ENCODE results near the gene CCNB2.

CCNB2 gene

GRCh38 chr15:59153466-59153865 lies 48.5 kb downstream of the CCNB2 start:
- DNase-seq (ENCODE audit: low spot score) = no peak
- no peak for TF ChIP-seq CTCF (IDR thresholded peaks at IDR 0.05; ENCODE audit: borderline replicate concordance, control extremely low read depth, extremely low read depth, insufficient read depth, missing control alignments)
- in situ Hi-C loops (cut with MboI; ENCODE audit: low sequenced_read_pairs, unreplicated experiment) = loop anchor here (25.0 kb wide), 1 partner anchor 334 kb away; no protein-coding TSS in a partner anchor

GRCh38 chr15:59154243-59154642 lies 49.3 kb downstream of the CCNB2 start:
- no peak for DNase-seq (ENCODE audit: low spot score)
- in situ Hi-C loops (cut with MboI; ENCODE audit: low sequenced_read_pairs, unreplicated experiment) = loop anchor here (25.0 kb wide), 1 partner anchor 333 kb away; no protein-coding TSS in a partner anchor

GRCh38 chr15:59155431-59155830 lies 50.5 kb downstream of the CCNB2 start:
- no peak for TF ChIP-seq CTCF (IDR thresholded peaks at IDR 0.05; ENCODE audit: borderline replicate concordance, control extremely low read depth, extremely low read depth, insufficient read depth, missing control alignments)
- in situ Hi-C loops (cut with MboI; ENCODE audit: low sequenced_read_pairs, unreplicated experiment) = loop anchor here (25.0 kb wide), 1 partner anchor 332 kb away; no protein-coding TSS in a partner anchor
- no peak for DNase-seq (ENCODE audit: low spot score)

More at GRCh38 chr15:59154243-59154642, 49.3 kb downstream of the CCNB2 start:
- TF ChIP-seq CTCF (IDR thresholded peaks at IDR 0.05; ENCODE audit: borderline replicate concordance, control extremely low read depth, extremely low read depth, insufficient read depth, missing control alignments) = no peak

GRCh38 chr15:59157396-59157795 lies 52.5 kb downstream of the CCNB2 start:
- no peak for TF ChIP-seq CTCF (IDR thresholded peaks at IDR 0.05; ENCODE audit: borderline replicate concordance, control extremely low read depth, extremely low read depth, insufficient read depth, missing control alignments)
- no peak for DNase-seq (ENCODE audit: low spot score)
- in situ Hi-C loops (cut with MboI; ENCODE audit: low sequenced_read_pairs, unreplicated experiment) = loop anchor here (25.0 kb wide), 1 partner anchor 330 kb away; no protein-coding TSS in a partner anchor

GRCh38 chr15:59157840-59158700 lies 53.1 kb downstream of the CCNB2 start:
- no peak for DNase-seq (ENCODE audit: low spot score)
- TF ChIP-seq CTCF (IDR thresholded peaks at IDR 0.05; ENCODE audit: borderline replicate concordance, control extremely low read depth, extremely low read depth, insufficient read depth, missing control alignments) = no peak
- in situ Hi-C loops (cut with MboI; ENCODE audit: low sequenced_read_pairs, unreplicated experiment) = loop anchor here (25.0 kb wide), 1 partner anchor 329 kb away; no protein-coding TSS in a partner anchor

- no peak for DNase-seq (ENCODE audit: low spot score)
- in situ Hi-C loops (cut with MboI; ENCODE audit: low sequenced_read_pairs, unreplicated experiment) = loop anchor here (25.0 kb wide), 1 partner anchor 329 kb away; no protein-coding TSS in a partner anchor
Measured at GRCh38 chr15:59158701-59159034, 53.7 kb downstream of the CCNB2 start.

More at GRCh38 chr15:59158701-59159034, 53.7 kb downstream of the CCNB2 start:
- TF ChIP-seq CTCF (IDR thresholded peaks at IDR 0.05; ENCODE audit: borderline replicate concordance, control extremely low read depth, extremely low read depth, insufficient read depth, missing control alignments) = no peak
